ENCODE data around the gene KIRREL3. TPM values are rescaled to one million over a fixed set of nuclear protein-coding genes. Genes with fewer than 3 reads are reported as not detected.

Gene KIRREL3
- polyA plus RNA-seq, 1 of the 3 experiments (the other 2 are of a cell fraction) = 3.7 TPM

GRCh38 chr11:126432065-126432461 is 568.5 kb downstream of the KIRREL3 start:
- peaks cover 2% of the 10 kb centered on the region for H3F3A ChIP-seq (replicated peaks; ENCODE audit: insufficient read depth)
- POLR2A ChIA-PET = no interaction called here
- no peaks in the 10 kb centered on the region for H4K20me1 ChIP-seq (ENCODE audit: insufficient read depth)
- no peaks in the 10 kb centered on the region for H3K36me3 ChIP-seq (replicated peaks in 1 of 2; ENCODE audit: control insufficient read depth in 1 of 2, insufficient read depth in 2 of 2, low read length in 1 of 2)
- peak overlapping the region; percentile 85 for H2AFZ ChIP-seq (ENCODE audit: low read depth)
- TF ChIP-seq GATA2 (CRISPR knock-in tag; IDR thresholded peaks at IDR 0.05) (no peak), CHD2 (IDR thresholded peaks at IDR 0.05; ENCODE audit: low read length, partially characterized antibody) (no peak), JUND (IDR thresholded peaks at IDR 0.05) (no peak), GABPA (IDR thresholded peaks at IDR 0.05; ENCODE audit: low read depth) (no peak), TAF1 (IDR thresholded peaks at IDR 0.05; ENCODE audit: borderline replicate concordance, low read depth, low read length) (no peak), CTCF (IDR thresholded peaks at IDR 0.05) (no peak), USF1 (IDR thresholded peaks at IDR 0.05; ENCODE audit: borderline replicate concordance, low read depth) (no peak), ZBTB33 (IDR thresholded peaks at IDR 0.05; ENCODE audit: borderline replicate concordance, low read depth) (no peak), MEF2A (IDR thresholded peaks at IDR 0.05; ENCODE audit: borderline replicate concordance, low read depth) (no peak), TEAD4 (IDR thresholded peaks at IDR 0.05; ENCODE audit: borderline replicate concordance, insufficient read depth) (no peak)
- no peaks in the 10 kb centered on the region for H3K27me3 ChIP-seq (ENCODE audit: insufficient read depth)
- no peak overlapping the region for H3K4me3 ChIP-seq (ENCODE audit: low read depth in 2 of 2, low read length in 1 of 2)
- WGBS (ENCODE audit: low lambda C conversion rate) = 76% methylated on average over 3 of the region's 3 CpGs
- H3K27ac ChIP-seq (ENCODE audit: low read depth in 2 of 2, low read length in 1 of 2) = peak overlapping the region; percentile 25 to 79; a peak in 3 of 4 replicates
- peak overlapping the region; percentile 60 for H3K9ac ChIP-seq
- H3K4me1 ChIP-seq (ENCODE audit: control insufficient read depth in 1 of 2, insufficient read depth in 2 of 2, low read depth in 1 of 2, low read length in 1 of 2) = peaks cover 0 to 14% of the 10 kb centered on the region in 2 experiments; a peak in 3 of 4 replicates
- H3K9me3 ChIP-seq = no peaks in the 10 kb centered on the region
- no peak for DNase-seq
- CTCF ChIA-PET = interaction anchor here (1.3 to 8.3 kb wide), 5 partner anchors 9 to 558 kb away, joined by 4 to 41 read pairs (median 10); no protein-coding TSS in a partner anchor
- no peaks in the 10 kb centered on the region for H3K9me2 ChIP-seq
- H3K4me2 ChIP-seq = peak overlapping the region; percentile 54
- no peaks in the 10 kb centered on the region for H3K79me2 ChIP-seq (ENCODE audit: insufficient read depth)

- Histone ChIP-seq H3K36me3 (replicated peaks in 1 of 2; ENCODE audit: control insufficient read depth in 1 of 2, insufficient read depth in 2 of 2, low read length in 1 of 2) (no peaks in the 10 kb centered on the region), H3F3A (replicated peaks; ENCODE audit: insufficient read depth) (no peaks in the 10 kb centered on the region), H3K9me3 (no peaks in the 10 kb centered on the region), H4K20me1 (ENCODE audit: insufficient read depth) (no peaks in the 10 kb centered on the region), H3K27ac (ENCODE audit: low read depth in 2 of 2, low read length in 1 of 2) (peak overlapping the region; percentile 40 to 79; a peak in 3 of 4 replicates), H3K4me2 (peak overlapping the region; percentile 54), H3K79me2 (ENCODE audit: insufficient read depth) (no peaks in the 10 kb centered on the region), H3K4me1 (ENCODE audit: control insufficient read depth in 1 of 2, insufficient read depth in 2 of 2, low read depth in 1 of 2, low read length in 1 of 2) (peaks cover 0 to 14% of the 10 kb centered on the region in 2 experiments; a peak in 3 of 4 replicates), H3K27me3 (ENCODE audit: insufficient read depth) (no peaks in the 10 kb centered on the region), H3K4me3 (ENCODE audit: low read depth in 2 of 2, low read length in 1 of 2) (no peak overlapping the region), H3K9me2 (no peaks in the 10 kb centered on the region), H3K9ac (peak overlapping the region; percentile 64), H2AFZ (ENCODE audit: low read depth) (peak overlapping the region; percentile 85)
- POLR2A ChIA-PET = no interaction called here
- CTCF ChIA-PET = interaction anchor here (0.9 to 8.3 kb wide), 6 partner anchors 9 to 1591 kb away, joined by 3 to 41 read pairs (median 8); no protein-coding TSS in a partner anchor
- TF ChIP-seq TCF12 (IDR thresholded peaks at IDR 0.05) (peak; percentile 71; the same call in 1 of the 2 replicates), POLR2AphosphoS5 (IDR thresholded peaks at IDR 0.05; ENCODE audit: low read depth, low read length) (peak; percentile 45; the same call in 1 of the 2 replicates), EZH2phosphoT487 (IDR thresholded peaks at IDR 0.05; ENCODE audit: borderline replicate concordance, low read depth) (no peak), FOXM1 (IDR thresholded peaks at IDR 0.05; ENCODE audit: low read depth) (peak; percentile 88), RXRA (IDR thresholded peaks at IDR 0.05; ENCODE audit: borderline replicate concordance, low read depth) (no peak), SMC3 (IDR thresholded peaks at IDR 0.05; ENCODE audit: low read depth, low read length) (no peak), MAX (IDR thresholded peaks at IDR 0.05; ENCODE audit: low read depth) (peak; percentile 49), YY1 (IDR thresholded peaks at IDR 0.05; ENCODE audit: low read depth) (no peak), PBX3 (IDR thresholded peaks at IDR 0.05) (peak; percentile 60; the same call in 1 of the 2 replicates), FOSL2 (IDR thresholded peaks at IDR 0.05; ENCODE audit: borderline replicate concordance, low read depth) (peak; percentile 84; the same call in 1 of the 2 replicates)
- 61% methylated on average over 15 of the region's 23 CpGs for WGBS (ENCODE audit: low lambda C conversion rate)
- no peak for DNase-seq
These were observed 569.0 kb downstream of the KIRREL3 start for GRCh38 chr11:126431401-126432064.

Measured in SK-N-SH (cell line).